ENCODE results near the gene CLEC4F.

GRCh38 chr2:70817284-70817954 is 3.0 kb downstream of the CLEC4F start:
- TF ChIP-seq, protein P1, sequence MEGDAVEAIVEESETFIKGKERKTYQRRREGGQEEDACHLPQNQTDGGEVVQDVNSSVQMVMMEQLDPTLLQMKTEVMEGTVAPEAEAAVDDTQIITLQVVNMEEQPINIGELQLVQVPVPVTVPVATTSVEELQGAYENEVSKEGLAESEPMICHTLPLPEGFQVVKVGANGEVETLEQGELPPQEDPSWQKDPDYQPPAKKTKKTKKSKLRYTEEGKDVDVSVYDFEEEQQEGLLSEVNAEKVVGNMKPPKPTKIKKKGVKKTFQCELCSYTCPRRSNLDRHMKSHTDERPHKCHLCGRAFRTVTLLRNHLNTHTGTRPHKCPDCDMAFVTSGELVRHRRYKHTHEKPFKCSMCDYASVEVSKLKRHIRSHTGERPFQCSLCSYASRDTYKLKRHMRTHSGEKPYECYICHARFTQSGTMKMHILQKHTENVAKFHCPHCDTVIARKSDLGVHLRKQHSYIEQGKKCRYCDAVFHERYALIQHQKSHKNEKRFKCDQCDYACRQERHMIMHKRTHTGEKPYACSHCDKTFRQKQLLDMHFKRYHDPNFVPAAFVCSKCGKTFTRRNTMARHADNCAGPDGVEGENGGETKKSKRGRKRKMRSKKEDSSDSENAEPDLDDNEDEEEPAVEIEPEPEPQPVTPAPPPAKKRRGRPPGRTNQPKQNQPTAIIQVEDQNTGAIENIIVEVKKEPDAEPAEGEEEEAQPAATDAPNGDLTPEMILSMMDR (optimal IDR thresholded peaks at IDR 0.05 in 1 of 3, IDR thresholded peaks at IDR 0.05 in 1 of 3, conservative IDR thresholded peaks at IDR 0.05 in 1 of 3; ENCODE audit: extremely low read depth in 1 of 3, insufficient read depth in 2 of 3, low read length in 3 of 3), result no peak
- TF ChIP-seq EZH2 (IDR thresholded peaks at IDR 0.05; ENCODE audit: low read length), result no peak
